Astrocyte (in vitro differentiated cells and primary cell): ENCODE measurements around the gene SLC6A3. TPM values are rescaled to one million over a fixed set of nuclear protein-coding genes. Genes with fewer than 3 reads are reported as not detected.

Source experiments
- DNase-seq: peaks from one replicate; pipeline ENCODE4 v3.0.0-alpha.2; 2010; ENCODE audit warnings: low read depth
- FAIRE-seq: peaks from 2 replicates; lab custom pipeline; 2011; peaks lifted over from hg19 to GRCh38; lab: Jason Lieb, UNC
- H2AFZ ChIP-seq: 2 replicates; pipeline ENCODE4 v1.6.0; 2012; ENCODE audit warnings: low read depth, low read length, inconsistent platforms
- H3K27ac ChIP-seq: 2 replicates; pipeline ENCODE4 v1.5.1; 2011; ENCODE audit warnings: low read depth, low read length, inconsistent platforms
- H3K27me3 ChIP-seq: 2 replicates; pipeline ENCODE4 v1.6.0; 2011; ENCODE audit warnings: low read length, inconsistent platforms; ENCODE audit not compliant: insufficient read depth
- H3K36me3 ChIP-seq: 2 replicates; pipeline ENCODE4 v1.5.1; 2011; ENCODE audit warnings: low read length, inconsistent platforms; ENCODE audit not compliant: insufficient read depth
- H3K4me1 ChIP-seq: 2 replicates; pipeline ENCODE4 v1.5.1; 2011; ENCODE audit warnings: low read length, inconsistent platforms; ENCODE audit not compliant: insufficient read depth
- H3K4me2 ChIP-seq: 2 replicates; pipeline ENCODE4 v1.6.0; 2012; ENCODE audit warnings: low read length, inconsistent platforms
- H3K4me3 ChIP-seq: 2 replicates; pipeline ENCODE4 v1.5.1; 2011; ENCODE audit warnings: low read depth, mild to moderate bottlenecking, low read length, inconsistent platforms; ENCODE audit not compliant: insufficient read depth
- H3K79me2 ChIP-seq: 2 replicates; pipeline ENCODE4 v1.6.0; 2012; ENCODE audit warnings: mild to moderate bottlenecking, low read length, inconsistent platforms; ENCODE audit not compliant: insufficient read depth
- H3K9ac ChIP-seq: 2 replicates; pipeline ENCODE4 v1.6.0; 2012; ENCODE audit warnings: mild to moderate bottlenecking, low read length, inconsistent platforms
- H3K9me3 ChIP-seq: 2 replicates; pipeline ENCODE4 v1.5.1; 2012; ENCODE audit warnings: low read depth, mild to moderate bottlenecking, low read length, inconsistent platforms; ENCODE audit not compliant: insufficient read depth
- H4K20me1 ChIP-seq: 2 replicates; pipeline ENCODE4 v1.6.0; 2012; ENCODE audit warnings: low read length, inconsistent platforms; ENCODE audit not compliant: insufficient read depth
- H3K27ac Mint-ChIP-seq: one replicate; pipeline ENCODE4 v1.8.0; 2021; ENCODE audit warnings: mild to moderate bottlenecking, mixed read lengths; ENCODE audit not compliant: unreplicated experiment
- H3K27me3 Mint-ChIP-seq: one replicate; pipeline ENCODE4 v1.8.0; 2021; ENCODE audit warnings: low read depth, mixed read lengths; ENCODE audit not compliant: unreplicated experiment
- H3K36me3 Mint-ChIP-seq: one replicate; pipeline ENCODE4 v1.8.0; 2021; ENCODE audit warnings: low read depth, mixed read lengths; ENCODE audit not compliant: unreplicated experiment
- H3K4me1 Mint-ChIP-seq: one replicate; pipeline ENCODE4 v1.8.0; 2021; ENCODE audit warnings: low read depth, mixed read lengths; ENCODE audit not compliant: unreplicated experiment
- H3K4me3 Mint-ChIP-seq: one replicate; pipeline ENCODE4 v1.8.0; 2021; ENCODE audit warnings: mild to moderate bottlenecking, moderate library complexity, mixed read lengths; ENCODE audit not compliant: unreplicated experiment
- H3K9me3 Mint-ChIP-seq: one replicate; pipeline ENCODE4 v1.8.0; 2021; ENCODE audit warnings: mild to moderate bottlenecking, mixed read lengths; ENCODE audit not compliant: unreplicated experiment
- CTCF ChIP-seq: IDR thresholded peaks from 2 replicates; pipeline ENCODE4 v1.5.1; 2011; ENCODE audit warnings: low read depth, mild to moderate bottlenecking, inconsistent platforms, low read length, moderate library complexity; ENCODE audit not compliant: insufficient read depth
- EZH2 ChIP-seq: IDR thresholded peaks from 2 replicates; pipeline ENCODE4 v1.6.1; 2012; ENCODE audit warnings: mild to moderate bottlenecking, low read length, inconsistent platforms; ENCODE audit not compliant: insufficient read depth
- total RNA-seq: library from RNA; stranded (reverse); gene quantifications from 2 replicates; pipeline ENCODE4 v1.2.1, GENCODE V29; 2021

Gene SLC6A3
- total RNA-seq, 1 donor from 2014 or later, result 0.07 TPM

GRCh38 chr5:1471997-1472963 lies 27.0 kb upstream of the SLC6A3 start:
- no peaks in the 10 kb centered on the region for H3K9me3 Mint-ChIP-seq
- no peak overlapping the region for H3K4me2 ChIP-seq
- no peak overlapping the region for H3K9ac ChIP-seq
- H3K4me3 ChIP-seq, result no peak overlapping the region
- H3K36me3 Mint-ChIP-seq, result peaks cover 24% of the 10 kb centered on the region
- H3K27ac Mint-ChIP-seq, result no peak overlapping the region
- DNase-seq (no peak), FAIRE-seq (no peak)
- H3K27ac ChIP-seq, result no peak overlapping the region
- H3K4me1 Mint-ChIP-seq, result peaks cover 5% of the 10 kb centered on the region
- peaks cover 37% of the 10 kb centered on the region for H4K20me1 ChIP-seq
- H3K27me3 Mint-ChIP-seq, result no peaks in the 10 kb centered on the region
- H3K9me3 ChIP-seq, result no peaks in the 10 kb centered on the region
- no peak overlapping the region for H2AFZ ChIP-seq
- peaks cover 4% of the 10 kb centered on the region for H3K36me3 ChIP-seq
- no peaks in the 10 kb centered on the region for H3K27me3 ChIP-seq
- no peaks in the 10 kb centered on the region for H3K79me2 ChIP-seq
- peaks cover 8% of the 10 kb centered on the region for H3K4me1 ChIP-seq
- TF ChIP-seq EZH2 (no peak), CTCF (no peak)
- H3K4me3 Mint-ChIP-seq, result no peak overlapping the region

- DNase-seq, result no peak
- H3K9ac ChIP-seq, result no peak overlapping the region
- H3K27ac Mint-ChIP-seq, result no peak overlapping the region
Measured at GRCh38 chr5:1471240-1471853, 26.1 kb upstream of the SLC6A3 start.

More at GRCh38 chr5:1471240-1471853, 26.1 kb upstream of the SLC6A3 start:
- Mint-ChIP-seq H3K4me1 (peaks cover 5% of the 10 kb centered on the region), H3K9me3 (no peaks in the 10 kb centered on the region), H3K36me3 (peaks cover 21% of the 10 kb centered on the region), H3K4me3 (no peak overlapping the region), H3K27me3 (no peaks in the 10 kb centered on the region)
- Histone ChIP-seq H3K27ac (no peak overlapping the region), H3K9me3 (no peaks in the 10 kb centered on the region), H3K36me3 (no peaks in the 10 kb centered on the region), H3K4me1 (peaks cover 8% of the 10 kb centered on the region), H3K27me3 (no peaks in the 10 kb centered on the region), H3K79me2 (no peaks in the 10 kb centered on the region), H4K20me1 (peaks cover 31% of the 10 kb centered on the region), H3K4me3 (no peak overlapping the region), H2AFZ (no peak overlapping the region), H3K4me2 (no peak overlapping the region)
- FAIRE-seq, result no peak
- TF ChIP-seq CTCF (no peak), EZH2 (no peak)
